H4 (cell line): Measurements from ENCODE around the gene DOK5. TPM values are rescaled to one million over a fixed set of nuclear protein-coding genes. Genes with fewer than 3 reads are reported as not detected.

Experiments
- DNase-seq: peaks from one replicate; pipeline ENCODE4 v3.0.0-alpha.2; 2015; ENCODE audit warnings: low spot score
- total RNA-seq: library from RNA; depleted of rRNA; stranded (reverse); fragments of >200 nt; shearing (Covaris generic); gene quantifications from 2 replicates; pipeline ENCODE4 v1.2.3, GENCODE V29; 2014

The DOK5 gene
- total RNA-seq, 1 experiment from 2014 or later = 1.2 TPM

GRCh38 chr20:54514028-54514607 lies 38.7 kb downstream of the DOK5 start:
- no peak for DNase-seq

DNA sequence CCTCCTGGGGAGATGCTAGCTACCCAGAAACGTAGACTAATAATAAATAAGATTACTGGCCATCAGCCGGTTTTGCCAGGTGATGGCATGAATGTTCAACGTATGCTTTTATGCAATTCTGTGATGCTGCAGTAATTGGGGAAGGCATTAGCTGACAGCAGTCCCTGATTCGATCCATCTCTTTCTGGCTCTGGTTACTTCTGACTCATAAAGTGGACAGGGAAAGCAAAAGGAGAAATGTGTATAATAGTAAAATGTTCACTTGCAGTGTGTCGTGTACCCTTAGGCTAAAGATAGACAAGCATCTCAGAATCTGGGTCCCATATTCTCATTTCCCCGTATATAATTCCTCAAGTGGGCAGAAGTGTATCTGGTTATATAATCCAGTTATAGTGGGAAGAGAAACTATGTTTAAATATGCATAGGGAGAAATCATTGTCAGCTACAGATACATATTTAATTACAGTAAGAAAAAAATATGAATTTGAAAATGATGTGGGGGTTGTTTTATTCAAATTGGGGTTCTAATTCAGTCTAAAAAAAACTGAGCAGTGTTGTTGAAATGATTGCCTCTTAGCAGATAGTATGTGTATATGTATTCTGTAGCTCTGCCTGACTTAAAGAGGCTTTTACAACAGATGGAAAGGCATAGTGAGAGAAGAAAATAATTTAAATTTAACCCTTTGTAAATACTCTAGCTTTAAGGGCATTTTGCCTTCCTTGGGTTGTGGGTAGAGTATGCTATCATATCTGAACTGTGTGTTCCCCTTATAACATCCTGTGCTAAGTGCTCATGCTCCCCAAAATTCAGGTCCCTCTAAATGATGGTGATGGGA lies 40.6 kb downstream of the DOK5 start:
- DNase-seq = no peak

GRCh38 chr20:54517241-54517975 lies 42.0 kb downstream of the DOK5 start:
- DNase-seq = no peak

DNA sequence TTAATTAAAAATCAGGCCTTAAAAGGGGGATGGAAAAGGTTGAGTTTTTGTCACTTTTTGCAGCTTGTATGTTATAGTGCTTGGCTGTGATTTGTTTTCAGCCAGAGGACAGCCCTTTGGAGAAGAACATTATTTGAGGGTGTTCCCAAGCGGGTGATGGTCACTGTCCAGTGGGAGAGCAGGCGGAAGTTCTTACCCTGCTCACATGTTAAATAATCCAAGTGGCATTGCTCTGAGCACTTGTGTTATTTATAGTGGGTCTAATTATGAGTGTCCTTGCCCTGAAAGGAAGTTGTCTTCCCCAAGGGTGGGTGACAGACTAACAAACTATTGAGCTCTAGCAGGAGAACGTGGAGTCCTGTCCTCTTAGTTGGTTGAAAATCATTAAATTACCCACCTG lies 49.5 kb downstream of the DOK5 start:
- no peak for DNase-seq

DNA sequence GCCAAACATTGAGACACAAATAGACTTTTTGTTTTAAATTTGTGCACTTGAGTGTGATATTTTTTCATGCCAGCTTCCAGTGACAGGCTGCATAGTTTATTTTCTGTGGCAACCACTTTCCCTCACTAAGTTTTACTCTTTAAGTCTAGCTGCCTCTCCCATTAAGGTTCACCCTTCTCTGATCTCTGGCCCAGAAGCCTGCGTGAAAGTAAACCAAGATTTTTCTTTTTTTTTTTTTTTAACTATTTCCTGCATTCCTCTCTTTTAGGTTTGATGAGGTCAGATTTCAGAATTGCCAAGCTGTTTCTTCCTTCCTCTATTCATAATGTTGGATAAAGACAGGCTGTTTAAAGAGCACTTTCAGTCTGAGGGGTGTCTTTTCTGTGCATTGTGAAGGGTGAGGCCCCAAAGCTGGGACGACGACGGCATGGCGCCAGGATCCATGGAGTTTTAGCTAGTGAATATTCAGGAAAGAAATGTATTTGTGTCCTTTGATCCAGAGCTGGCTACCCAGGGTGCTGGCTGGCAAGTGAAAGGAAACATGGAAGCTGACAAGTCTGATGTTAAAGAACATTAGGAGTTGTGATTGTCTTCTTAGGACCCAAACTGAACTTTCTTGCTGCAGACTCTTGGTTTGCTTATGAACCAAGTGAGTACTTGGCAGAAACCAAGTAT lies 50.7 kb downstream of the DOK5 start:
- DNase-seq = no peak

- no peak for DNase-seq
Measured at GRCh38 chr20:54526801-54527200, 51.4 kb downstream of the DOK5 start.

DNA sequence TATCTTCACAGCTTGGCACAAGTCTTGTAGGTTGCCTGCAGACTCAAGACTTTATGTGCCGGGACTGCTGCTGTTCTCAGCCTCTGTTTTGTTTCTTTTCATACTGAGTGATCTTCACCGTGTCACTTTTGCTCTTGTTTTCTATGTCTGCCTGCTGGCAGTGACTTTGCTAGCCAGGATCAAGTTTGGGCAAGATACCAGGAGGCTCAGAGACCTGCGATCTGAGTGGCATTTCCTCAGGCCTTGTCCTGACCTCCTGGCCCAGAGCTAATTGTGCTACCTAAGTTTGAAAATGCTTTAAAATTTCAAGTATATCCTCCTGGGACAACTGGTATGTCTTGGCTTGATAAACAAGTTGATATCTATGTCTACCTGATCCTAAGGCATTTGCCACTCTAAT lies 57.2 kb downstream of the DOK5 start:
- no peak for DNase-seq

- no peak for DNase-seq
Measured at GRCh38 chr20:54534101-54534500, 58.7 kb downstream of the DOK5 start.

DNA sequence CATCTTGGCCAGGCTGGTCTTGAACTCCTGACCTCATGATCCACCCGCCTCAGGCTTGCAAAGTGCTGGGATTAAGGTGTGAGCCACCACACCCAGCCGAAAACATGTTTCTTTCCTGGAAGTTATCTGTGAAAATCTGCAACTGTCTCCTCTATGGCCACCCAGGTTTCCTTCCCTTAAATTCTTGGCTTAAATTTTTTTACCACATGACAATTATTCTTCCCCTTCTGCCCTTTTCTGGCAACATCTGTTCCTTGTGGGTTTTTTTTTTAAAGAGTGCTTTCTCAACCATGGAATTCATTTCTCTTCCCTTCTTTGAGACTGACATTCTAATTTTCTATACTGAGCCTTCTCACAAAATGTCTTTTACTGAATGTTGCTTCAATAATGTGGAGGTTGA lies 59.6 kb downstream of the DOK5 start:
- DNase-seq = no peak

GRCh38 chr20:54535746-54536145 lies 60.4 kb downstream of the DOK5 start:
- no peak for DNase-seq

DNA sequence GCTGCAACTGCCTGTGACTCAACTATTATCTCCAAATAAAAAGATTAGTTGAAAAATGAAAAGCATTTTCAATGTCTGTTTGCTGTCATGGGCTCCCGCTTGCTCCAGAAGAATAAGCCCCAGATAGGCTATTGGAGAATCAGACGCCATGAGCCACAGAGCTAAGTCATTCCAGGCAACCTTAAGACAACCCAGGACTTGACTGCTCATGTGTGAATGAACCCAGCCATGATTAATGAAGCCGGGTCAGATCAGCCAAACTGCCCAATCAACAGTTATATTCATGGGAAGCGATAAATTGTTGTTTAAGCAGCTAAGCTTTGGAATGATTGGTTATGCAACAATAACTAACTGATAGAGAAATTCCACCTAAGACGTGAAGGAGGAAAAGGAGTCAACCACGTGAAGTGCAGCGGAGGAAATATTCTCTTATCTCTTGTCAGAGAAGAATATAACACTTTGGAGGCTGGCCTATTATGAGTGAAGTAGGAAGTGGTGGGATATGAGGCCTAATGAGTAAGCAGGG lies 64.2 kb downstream of the DOK5 start:
- DNase-seq = no peak

DNA sequence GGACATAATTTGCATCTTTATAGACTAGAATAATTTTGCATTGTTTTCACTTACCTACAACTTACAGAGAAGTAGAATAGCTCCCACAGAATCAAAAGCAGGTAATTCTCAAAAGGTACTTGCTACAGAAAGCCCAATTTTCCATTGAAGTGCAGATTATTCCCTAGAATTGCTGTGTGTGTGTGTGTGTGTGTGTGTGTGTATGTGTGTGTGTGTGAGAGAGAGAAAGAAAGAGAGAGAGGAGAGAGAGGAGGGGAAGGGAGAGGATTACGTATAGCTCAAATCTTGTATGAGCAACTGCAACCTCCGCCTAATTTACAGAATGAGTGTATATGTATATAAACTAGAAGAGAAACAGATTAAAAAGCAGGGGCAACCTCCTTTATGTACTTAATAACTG lies 68.0 kb downstream of the DOK5 start:
- DNase-seq = no peak

DNA sequence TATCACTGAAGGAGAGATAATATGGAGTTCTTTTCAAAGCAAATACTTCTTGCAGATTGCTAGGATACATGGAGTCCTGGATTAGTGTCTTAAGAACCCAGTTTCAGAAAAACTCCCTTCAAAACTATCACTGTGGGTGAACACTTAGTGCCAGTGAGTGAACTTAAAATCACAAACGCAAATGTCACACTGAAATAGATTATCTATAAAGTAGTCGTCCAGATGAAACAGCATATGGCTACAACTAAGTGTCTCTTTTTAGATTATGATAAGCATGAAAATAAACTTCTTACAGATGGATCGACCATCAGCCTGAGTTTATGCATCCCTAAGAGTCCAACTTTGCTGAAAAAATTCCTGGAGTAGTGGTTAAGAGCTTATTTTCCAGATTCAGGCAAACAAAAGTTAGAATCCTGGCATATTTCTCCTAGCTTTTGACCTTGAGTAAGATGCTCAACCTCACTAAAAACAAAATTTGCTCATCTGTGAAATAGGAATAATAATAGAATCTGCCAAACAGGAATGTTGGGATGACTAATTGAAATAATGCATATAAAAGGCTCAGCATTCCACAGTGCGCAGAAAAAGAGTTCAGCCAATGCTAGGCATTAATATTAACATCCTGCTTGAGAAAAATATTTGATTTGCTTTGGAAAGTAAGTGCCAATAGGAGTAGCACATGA lies 70.4 kb downstream of the DOK5 start:
- no peak for DNase-seq

DNA sequence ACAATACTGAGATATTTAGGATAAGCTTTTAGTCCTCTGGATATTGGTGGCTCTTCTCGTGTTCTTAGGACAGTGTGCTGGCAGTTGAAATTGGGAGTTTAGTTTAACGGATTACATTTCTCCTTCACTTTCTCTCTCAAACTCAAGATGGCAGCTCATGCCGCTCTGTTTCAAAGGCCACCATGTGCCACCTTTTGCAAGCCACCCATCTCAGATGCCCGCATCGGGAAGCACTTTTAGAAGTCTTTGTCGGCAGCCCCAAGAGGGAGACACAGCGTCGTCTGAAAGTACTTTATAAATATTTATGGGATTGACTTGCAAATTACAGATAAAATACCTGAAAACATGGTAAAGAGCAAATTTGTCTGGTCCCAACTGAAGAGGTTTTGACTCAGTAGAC lies 73.5 kb downstream of the DOK5 start:
- no peak for DNase-seq

DNA sequence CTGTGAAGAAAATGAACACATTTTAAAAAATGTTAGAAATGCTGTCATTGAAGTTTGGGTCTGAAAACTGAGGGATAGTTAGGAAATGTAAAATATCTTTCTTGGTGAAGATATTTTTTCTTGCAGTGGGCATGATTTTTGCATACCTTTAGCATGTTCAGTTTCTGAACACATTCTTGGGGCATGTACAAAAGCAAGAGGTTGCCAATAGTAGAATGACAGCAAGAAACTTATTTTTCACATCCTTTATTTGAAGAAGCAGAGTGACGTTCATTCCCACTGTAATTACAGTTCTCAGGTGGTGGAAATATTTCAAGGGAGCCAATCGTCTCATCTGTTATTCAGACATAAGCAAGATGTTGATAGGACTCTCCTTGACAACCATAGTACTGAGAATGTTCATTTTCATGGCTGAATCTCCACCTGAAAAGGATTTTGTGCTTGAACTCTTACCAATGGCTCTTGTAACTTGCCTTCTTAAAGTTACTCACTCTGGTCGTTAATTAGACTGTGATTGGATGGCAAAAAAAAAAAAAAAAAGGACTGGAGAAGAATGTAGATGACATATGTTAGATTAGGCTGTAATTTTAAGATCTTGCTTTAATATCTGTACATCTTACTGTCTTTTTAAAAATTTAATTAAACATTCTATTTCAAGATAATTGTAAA lies 74.4 kb downstream of the DOK5 start:
- DNase-seq = no peak

GRCh38 chr20:54550776-54551396 lies 75.5 kb downstream of the DOK5 start:
- no peak for DNase-seq

- no peak for DNase-seq
Measured at GRCh38 chr20:54554006-54554405, 78.6 kb downstream of the DOK5 start.

- no peak for DNase-seq
Measured at GRCh38 chr20:54555150-54555549, 79.8 kb downstream of the DOK5 start.

- no peak for DNase-seq
Measured at GRCh38 chr20:54556406-54556805, 81.0 kb downstream of the DOK5 start.

GRCh38 chr20:54557806-54558590 lies 82.6 kb downstream of the DOK5 start:
- DNase-seq = no peak
